NAMALWA (cell line): ENCODE measurements around the gene BCL11A.

Source experiments
- DNase-seq: peaks from one replicate; pipeline ENCODE4 v3.0.0-alpha.2; 2015; ENCODE audit warnings: low spot score

BCL11A gene

GRCh38 chr2:60553495-60554073 is at the start of gene BCL11A:
Gene BCL11A, minus strand, starts transcription at chr2:60553654. Its CDS starts 384 bp downstream, at chr2:60553270.
- DNase-seq = peak; percentile 94

DNA sequence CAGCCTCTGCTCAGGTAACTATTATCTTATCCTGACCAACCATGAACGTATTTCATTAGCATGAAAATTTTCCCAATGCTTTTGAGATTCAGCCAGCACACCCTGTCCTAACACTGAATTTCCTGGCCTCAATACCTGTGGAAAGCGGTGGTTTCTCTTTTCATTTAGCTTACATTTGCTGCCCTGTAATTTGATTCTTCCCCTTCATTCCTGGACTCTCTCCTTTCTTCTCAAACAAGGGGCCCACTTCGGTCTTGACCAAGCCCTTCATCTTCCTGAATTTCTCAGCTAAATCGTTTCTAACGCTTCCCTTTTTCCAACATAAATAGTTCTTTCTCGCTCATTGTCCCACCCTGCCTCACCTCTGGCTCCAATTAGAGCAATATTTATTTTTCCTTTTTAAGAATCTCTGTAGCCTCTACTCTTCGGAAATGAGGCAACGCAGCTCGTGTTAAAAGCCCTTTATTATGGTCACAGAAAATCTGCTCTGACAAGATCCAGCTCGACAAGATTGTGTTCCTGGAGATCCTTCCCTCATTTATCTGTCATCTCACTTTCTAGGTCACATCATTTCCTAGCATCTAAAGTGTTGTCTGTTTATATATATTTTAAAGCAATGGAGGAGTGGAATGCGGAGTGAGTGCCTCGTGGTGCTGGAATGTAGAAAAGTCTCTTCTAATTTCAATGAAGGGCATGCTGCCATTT is 49.5 kb upstream of the BCL11A start:
- DNase-seq = no peak

DNA sequence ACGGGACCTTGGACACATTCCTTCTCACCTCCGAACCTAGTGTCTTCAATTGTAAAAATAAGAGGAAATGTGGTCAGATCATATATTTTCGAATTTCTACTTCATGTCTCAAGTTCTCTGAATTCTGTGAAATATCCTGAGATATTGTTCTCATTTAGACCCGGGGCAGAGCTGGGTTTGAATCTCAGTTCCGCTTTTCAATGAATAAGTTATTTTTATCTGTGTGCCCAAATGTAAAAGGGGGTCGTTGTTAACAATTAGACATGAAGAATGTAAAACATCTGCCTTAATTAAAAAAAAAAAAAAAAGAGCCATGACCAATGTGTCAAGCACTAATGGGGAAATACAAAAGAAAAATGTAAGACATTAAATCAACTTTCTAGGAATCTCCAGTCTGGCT is 48.9 kb upstream of the BCL11A start:
- DNase-seq = no peak

DNA sequence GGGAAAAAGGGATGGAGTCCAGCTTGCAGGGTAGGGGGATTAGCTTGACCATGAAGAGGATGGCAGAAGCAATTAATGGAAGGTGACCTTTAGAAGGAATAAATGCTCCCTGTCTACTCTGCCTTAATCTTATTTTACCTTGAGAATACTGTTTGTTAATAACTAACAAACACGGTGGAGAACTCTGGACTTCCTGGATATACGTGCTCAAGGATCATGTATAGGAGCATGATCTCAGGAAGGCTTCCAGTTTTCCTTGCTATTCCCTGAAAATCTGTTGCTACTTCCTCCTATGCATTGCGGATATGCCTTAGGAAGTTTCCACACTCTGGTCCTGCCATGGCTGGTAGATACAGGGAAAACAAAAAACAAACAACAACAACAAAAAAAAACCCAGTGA is 44.8 kb upstream of the BCL11A start:
- no peak for DNase-seq

GRCh38 chr2:60597346-60597745 is 43.9 kb upstream of the BCL11A start:
- no peak for DNase-seq

DNA sequence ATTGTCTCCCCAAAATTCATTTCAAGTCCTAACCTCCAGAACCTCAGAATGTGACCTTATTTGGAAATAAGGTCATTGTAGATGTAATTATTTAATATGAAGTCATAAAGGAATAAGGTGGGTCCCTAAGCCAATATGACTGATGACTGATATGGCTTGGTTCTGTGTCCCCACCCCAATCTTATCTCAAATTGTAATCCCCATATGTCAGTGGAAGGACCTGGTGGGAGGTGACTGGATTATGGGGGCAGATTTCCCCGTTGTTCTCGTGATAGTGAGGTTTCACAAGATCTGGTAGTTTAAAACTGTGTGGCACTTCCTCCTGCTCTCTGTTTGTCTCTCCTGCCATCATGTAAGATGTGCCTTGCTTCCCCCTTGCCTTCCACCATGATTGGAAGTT is 43.0 kb upstream of the BCL11A start:
- DNase-seq = no peak

DNA sequence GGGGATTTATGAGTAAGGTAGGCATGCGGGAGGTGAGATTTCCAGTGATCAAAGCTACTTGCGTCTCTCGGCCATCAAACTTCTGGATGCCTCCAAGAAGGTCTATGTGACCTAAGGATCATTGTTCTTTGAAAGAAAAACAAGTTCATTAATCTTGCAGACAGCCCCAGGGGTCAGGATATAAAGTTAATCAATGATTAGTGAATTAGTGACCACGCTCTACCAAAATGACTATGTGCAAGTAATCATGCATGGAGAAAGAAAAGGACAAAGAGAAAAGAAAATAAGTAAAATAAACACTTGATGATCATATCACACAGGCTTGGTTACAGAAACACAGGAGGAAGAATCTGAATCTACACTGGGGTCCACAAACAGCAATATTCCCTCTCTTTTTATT is 42.5 kb upstream of the BCL11A start:
- DNase-seq = no peak

DNA sequence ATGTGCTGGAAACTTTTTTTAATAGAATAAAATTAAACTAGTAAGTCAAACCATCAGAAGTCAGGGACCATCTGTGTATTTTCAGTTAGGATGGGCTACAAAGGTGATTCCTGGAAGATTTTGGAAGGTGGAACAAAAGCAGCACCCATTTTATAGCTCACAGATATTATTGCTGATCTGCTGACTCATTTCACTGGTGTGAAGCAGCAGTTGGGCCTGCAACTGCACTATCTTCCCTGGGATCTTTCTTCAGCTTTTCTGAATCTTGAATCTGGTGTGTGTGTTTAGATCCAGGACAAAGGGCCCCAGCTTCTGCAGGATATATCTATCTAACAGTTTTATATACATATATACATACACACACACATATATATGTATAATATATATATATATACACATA is 35.6 kb upstream of the BCL11A start:
- no peak for DNase-seq

- no peak for DNase-seq
Observed at GRCh38 chr2:60586081-60586480, 32.6 kb upstream of the BCL11A start.

DNA sequence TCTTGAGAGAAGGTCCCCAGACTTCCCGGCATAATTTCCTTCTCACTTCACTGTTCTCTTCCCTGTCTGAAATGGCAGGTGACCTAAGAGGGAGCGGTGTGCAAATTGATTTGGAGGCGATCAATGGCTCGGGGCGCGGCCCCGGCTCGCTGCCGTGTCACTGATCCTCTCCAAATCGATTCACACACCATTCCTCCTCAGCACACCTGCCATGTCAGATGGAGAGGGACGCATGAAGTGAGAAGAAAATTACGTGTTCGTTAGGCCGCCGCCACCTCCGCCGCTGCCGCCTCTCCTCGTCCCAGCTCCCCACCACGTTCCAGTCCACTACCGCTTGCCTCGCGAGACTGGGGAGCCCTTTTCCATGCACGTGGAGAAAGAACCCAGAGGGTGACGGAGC is 31.8 kb upstream of the BCL11A start:
- DNase-seq = no peak

DNA sequence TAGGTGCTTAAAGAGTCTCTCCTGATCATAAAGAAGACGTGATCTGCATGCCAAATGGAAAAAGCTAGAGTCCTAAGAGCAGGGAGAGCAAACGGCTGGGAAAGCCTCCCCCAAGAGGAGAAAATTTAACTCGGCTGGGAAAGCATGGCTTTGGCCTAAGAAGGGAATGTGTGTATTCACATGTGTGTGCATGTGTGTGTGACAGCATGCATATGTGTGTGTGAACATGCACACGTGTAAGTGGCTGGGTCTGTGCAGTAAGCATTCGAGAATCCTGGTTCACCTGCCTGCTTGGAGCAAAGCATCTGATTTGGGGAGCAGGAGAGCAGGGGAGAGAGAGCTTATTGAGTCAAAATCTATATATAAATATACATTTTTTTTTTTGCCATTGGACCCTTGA is 30.1 kb upstream of the BCL11A start:
- DNase-seq = no peak

DNA sequence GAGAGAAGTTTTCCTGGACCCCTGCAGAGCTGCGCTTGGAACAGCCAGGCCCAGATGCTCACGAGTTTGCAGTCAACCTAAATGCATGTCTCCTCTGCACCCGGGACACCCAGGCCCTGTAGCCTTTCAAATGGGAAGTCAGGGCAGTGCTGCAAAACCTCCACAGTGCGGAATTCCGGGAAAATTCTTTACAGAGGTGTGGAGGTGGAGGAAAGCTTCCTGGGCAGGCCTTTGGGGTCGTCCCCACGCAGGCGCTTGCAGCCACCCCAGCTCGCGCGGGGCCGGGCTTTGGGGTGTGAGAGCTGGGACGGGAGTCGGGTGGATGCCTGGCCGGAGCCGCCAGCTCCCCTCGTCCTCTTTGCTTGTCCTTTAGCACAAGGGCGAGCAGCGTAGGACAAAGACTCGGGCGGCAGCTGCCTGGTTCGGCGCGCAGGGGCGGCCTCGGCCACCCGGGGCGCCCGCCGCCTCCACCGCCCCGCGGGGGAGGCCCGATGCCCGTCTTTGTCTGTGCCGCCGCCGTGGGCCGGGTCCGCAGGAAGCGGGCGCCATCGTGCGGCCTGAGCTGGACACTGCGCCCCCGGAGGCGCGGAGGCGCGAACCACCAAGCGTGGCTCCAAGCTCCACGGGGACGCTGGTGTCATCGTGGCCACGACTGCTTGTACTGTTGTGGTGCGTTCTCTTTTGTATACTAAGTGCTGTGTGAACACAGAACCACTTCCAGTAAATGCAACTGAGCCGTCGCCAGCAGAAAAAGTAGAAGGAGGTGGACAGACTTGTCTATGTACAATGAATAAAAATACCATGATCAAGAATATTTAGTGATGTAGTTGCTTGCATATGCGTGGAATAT is 28.2 kb upstream of the BCL11A start:
- peak; percentile 80 for DNase-seq

- DNase-seq = no peak
Observed at GRCh38 chr2:60577682-60578283, 24.3 kb upstream of the BCL11A start.

DNA sequence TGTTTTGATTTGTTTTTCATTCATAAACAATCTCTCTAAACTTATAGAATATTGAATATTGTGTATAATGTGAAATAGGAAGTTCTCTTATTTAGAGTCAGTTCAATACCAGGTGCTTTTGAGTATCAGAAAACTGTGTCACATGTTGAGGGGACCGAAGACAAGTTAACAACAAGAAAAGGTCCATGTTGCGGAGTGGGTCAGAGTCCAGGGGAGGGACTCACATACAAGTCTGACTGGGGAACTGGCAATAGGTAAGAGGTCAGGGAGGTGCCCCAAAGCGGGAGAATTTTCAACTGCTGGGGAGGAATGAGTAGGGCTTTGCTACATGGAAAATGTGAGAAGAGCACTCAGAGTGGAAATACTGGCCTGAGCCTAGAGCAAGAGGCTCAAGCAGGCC is 19.8 kb upstream of the BCL11A start:
- DNase-seq = no peak

GRCh38 chr2:60570251-60570650 is 16.8 kb upstream of the BCL11A start:
- no peak for DNase-seq

- DNase-seq = no peak
Observed at GRCh38 chr2:60569680-60570111, 16.2 kb upstream of the BCL11A start.

DNA sequence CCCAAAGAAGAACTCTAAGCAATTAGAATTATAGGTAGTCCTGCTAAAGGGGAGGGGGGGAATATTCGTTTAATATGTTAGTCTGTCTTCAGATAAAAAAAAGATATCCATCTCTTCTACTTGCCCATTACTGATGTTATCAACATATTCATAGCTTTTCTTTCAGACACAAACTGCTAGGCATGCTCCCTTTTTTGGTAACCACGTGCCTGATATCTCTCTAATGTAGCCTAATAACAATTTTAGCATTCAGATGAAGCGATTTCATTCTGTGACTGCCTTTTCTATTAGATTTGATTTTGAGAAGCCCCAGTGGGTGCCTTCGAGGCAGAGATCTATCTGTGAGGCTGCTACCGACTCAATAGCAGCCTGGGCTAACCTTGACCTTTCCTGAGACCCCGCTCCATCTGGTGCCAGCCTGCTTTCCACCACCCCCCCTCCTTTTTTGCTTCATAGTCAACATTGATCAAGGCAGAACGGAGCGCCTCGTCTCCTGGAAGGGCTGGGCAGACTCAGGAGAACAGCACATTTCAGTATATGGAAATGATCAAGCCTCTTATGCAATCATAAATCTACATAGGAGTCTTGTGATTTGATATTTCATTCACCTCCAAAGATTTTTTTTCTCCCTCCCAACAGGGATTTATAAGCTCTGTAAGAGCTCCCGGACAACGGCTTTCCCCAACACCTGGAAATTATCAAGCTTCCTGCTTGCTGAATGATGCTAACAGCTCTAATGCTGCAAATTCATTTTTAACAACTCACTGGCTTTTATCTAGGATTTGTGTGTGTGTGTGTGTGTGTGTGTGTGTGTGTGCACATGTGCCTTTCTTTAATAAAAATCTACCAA is 14.7 kb upstream of the BCL11A start:
- DNase-seq = no peak

- no peak for DNase-seq
Observed at GRCh38 chr2:60567096-60567495, 13.6 kb upstream of the BCL11A start.

DNA sequence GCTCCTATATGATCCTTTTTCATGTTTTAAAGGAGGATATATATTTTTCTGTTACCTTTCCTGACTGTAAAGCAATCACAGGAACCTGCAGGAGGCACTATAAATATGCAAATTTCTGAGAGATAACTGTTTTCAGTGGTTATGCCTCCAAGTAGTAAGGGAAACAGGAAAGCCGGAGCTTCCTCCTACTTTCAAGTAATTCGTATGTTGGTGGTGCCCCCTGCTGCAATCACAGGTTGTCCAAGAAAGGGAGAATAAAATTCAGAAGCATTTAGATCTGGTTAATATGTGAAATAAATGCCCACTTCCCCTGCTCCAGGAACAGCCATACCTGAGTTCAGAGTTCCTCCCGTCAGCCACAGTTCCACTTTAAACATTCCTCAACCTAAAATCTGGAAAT is 12.0 kb upstream of the BCL11A start:
- peak; percentile 85 for DNase-seq

DNA sequence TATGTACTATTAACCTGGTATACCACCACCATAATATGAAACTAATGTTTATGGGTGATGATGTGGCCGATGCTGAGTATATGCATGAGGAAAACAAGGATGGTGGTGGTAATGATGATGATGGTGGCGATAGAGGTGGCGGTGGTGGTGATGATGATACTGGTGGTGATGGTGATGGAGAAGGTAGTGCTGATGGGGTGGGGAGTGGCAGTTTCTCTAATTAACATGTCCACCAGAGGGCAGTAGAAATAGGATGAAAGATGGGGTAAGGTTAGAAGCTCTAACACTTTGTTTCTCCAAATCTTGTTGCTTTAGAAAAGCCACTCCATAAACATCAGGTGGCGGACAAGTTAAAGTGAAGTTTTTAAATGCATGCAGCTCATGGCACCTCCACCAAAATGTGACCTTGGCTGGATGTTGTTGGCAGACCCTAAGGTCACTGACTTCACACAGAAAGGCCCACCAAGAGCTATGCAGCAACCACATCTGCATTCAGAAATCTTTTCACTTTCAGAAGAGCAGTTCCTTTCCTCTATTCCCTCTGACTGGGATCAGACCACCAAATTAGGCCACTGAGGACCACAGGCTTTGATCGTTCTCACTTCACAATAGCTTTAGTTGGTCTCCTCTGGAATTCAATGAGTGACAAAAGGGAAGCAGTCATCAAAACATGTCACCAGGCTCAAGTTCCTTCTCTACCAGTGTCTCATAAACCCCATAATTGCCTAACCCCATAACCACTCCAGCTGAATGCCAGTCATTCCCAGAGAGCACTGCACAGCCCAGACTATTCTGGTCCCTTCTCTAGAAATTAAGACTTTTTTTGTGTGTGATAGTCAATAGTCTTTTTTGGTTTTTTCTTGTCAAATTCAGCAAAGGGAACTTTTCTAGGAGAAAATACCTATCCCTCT is 7.5 kb upstream of the BCL11A start:
- DNase-seq = peak; percentile 83

- DNase-seq = no peak
Observed at GRCh38 chr2:60559880-60560279, 6.4 kb upstream of the BCL11A start.
